HUES6 (cell line): ENCODE data around the gene DHX16.
A peak's percentile ranks its signal among the peaks of the same experiment; 100 is the strongest.
"Not testable (repeated sequence)": the region's sequence is repeated elsewhere in the genome, so short reads cannot be mapped to it uniquely, and the experiment has no call there.

Experiments used
- H3K27ac ChIP-seq: 2 replicates; pipeline ENCODE4 v1.7.0; 2013; ENCODE audit warnings: low read depth, mild to moderate bottlenecking, low read length, inconsistent platforms
- H3K27me3 ChIP-seq: 2 replicates; pipeline ENCODE4 v1.6.1; 2013; ENCODE audit warnings: low read length; ENCODE audit not compliant: control insufficient read depth, insufficient read depth
- H3K36me3 ChIP-seq: 2 replicates; pipeline ENCODE4 v1.6.1; 2013; ENCODE audit warnings: low read length; ENCODE audit not compliant: control insufficient read depth, insufficient read depth
- H3K4me1 ChIP-seq: 2 replicates; pipeline ENCODE4 v1.6.1; 2013; ENCODE audit warnings: low read length; ENCODE audit not compliant: control insufficient read depth, insufficient read depth
- H3K4me3 ChIP-seq: 2 replicates; pipeline ENCODE4 v1.5.1; 2013; ENCODE audit warnings: low read depth, low read length
- H3K9ac ChIP-seq: one replicate; pipeline ENCODE4 v1.6.1; 2013; ENCODE audit warnings: mild to moderate bottlenecking, low read length
- H3K9me3 ChIP-seq: 2 replicates; pipeline ENCODE4 v1.6.1; 2013; ENCODE audit warnings: low read depth, low read length; ENCODE audit not compliant: control insufficient read depth, insufficient read depth

The DHX16 gene

DNA sequence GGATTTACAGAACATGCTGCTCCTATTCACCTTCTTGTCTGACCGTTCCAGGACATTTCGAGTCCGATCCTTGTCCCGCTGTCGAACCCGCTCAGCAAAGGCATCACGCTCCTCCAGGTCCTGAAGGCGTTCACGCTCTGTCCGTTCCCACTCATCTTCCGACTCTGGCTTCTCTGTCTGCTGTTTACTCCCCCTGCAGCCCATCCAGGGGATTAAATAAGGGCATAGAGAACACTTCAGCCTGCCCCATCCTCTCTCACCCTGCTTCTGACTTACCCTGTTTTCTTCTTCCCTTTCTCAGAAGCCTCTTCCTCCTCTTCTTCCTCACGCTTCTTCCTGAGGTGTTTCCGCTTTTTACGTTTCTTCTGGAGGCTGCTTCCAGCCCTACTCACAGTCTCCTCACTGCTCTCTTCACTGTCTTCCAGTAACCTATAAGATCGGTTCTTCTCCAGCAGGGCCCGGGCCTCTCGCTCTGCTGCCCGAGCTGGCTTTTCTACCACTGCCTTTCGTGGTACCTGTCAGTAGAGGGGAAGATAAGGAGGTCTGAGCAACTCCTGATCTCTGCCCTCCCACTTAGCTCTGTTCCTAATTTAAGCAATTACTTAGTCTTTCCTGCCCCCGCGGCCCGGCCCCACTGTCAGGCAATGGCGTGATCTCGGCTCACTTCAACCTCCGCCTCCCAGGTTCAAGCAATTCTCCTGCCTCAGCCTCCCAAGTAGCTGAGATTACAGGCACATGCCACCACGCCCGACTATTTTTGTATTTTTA is 1.9 kb downstream of the DHX16 start:
- no peaks in the 10 kb centered on the region for H3K4me1 ChIP-seq
- H3K27ac ChIP-seq, result no peak overlapping the region
- H3K9me3 ChIP-seq, result no peaks in the 10 kb centered on the region
- H3K9ac ChIP-seq, result no peak overlapping the region
- H3K27me3 ChIP-seq, result no peaks in the 10 kb centered on the region
- no peak overlapping the region; the same call in 1 of the 2 replicates for H3K4me3 ChIP-seq
- H3K36me3 ChIP-seq, result peaks cover 32% of the 10 kb centered on the region

DNA sequence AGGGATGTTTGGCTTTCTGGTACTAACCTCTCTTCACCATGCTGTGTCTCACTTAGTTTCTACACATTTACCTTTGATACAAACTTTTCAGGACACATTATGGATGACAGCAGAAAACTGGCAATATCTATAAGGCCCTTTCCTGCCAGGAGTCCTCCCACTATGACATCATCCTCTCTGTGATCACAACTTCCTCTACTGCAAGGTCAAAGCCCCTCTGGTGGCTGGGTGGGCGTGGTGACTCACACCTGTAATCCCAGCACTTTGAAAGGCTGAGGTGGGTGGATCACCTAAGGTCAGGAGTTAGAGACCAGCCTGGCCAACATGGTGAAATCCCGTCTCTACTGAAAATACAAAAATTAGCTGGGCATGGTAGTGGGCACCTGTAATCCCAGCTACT is 6.5 kb downstream of the DHX16 start:
- H3K36me3 ChIP-seq, result peaks cover 70% of the 10 kb centered on the region
- not testable (repeated sequence) for H3K9me3 ChIP-seq, H3K27me3 ChIP-seq, H3K4me1 ChIP-seq, H3K27ac ChIP-seq, H3K9ac ChIP-seq, H3K4me3 ChIP-seq

GRCh38 chr6:30664994-30665767 is 7.6 kb downstream of the DHX16 start:
- H3K36me3 ChIP-seq, result peaks cover 65% of the 10 kb centered on the region
- no peak overlapping the region for H3K4me3 ChIP-seq

GRCh38 chr6:30657922-30658321 is 14.9 kb downstream of the DHX16 start:
- not testable (repeated sequence) for H3K4me3 ChIP-seq, H3K27ac ChIP-seq, H3K4me1 ChIP-seq, H3K9ac ChIP-seq, H3K27me3 ChIP-seq, H3K9me3 ChIP-seq
- peaks cover 88% of the 10 kb centered on the region for H3K36me3 ChIP-seq

More at GRCh38 chr6:30664994-30665767, 7.6 kb downstream of the DHX16 start:
- Histone ChIP-seq H3K27ac (no peak overlapping the region), H3K27me3 (no peaks in the 10 kb centered on the region), H3K9me3 (no peaks in the 10 kb centered on the region), H3K4me1 (no peaks in the 10 kb centered on the region), H3K9ac (no peak overlapping the region)

GRCh38 chr6:30657454-30657853 is 15.4 kb downstream of the DHX16 start:
- H3K36me3 ChIP-seq, result peaks cover 88% of the 10 kb centered on the region
- no peaks in the 10 kb centered on the region for H3K4me1 ChIP-seq
- H3K4me3 ChIP-seq, result no peak overlapping the region
- no peaks in the 10 kb centered on the region for H3K27me3 ChIP-seq
- H3K9me3 ChIP-seq, result no peaks in the 10 kb centered on the region
- H3K9ac ChIP-seq, result no peak overlapping the region
- H3K27ac ChIP-seq, result no peak overlapping the region

- H3K27me3 ChIP-seq, result no peaks in the 10 kb centered on the region
- H3K4me3 ChIP-seq, result no peak overlapping the region
- H3K9me3 ChIP-seq, result no peaks in the 10 kb centered on the region
- no peak overlapping the region for H3K27ac ChIP-seq
- no peaks in the 10 kb centered on the region for H3K4me1 ChIP-seq
- no peak overlapping the region for H3K9ac ChIP-seq
- H3K36me3 ChIP-seq, result peaks cover 88% of the 10 kb centered on the region
These were observed 16.3 kb downstream of the DHX16 start for GRCh38 chr6:30656513-30656912.

GRCh38 chr6:30655743-30656094 is 17.1 kb downstream of the DHX16 start:
- no peak overlapping the region for H3K27ac ChIP-seq
- H3K9ac ChIP-seq, result no peak overlapping the region
- no peaks in the 10 kb centered on the region for H3K27me3 ChIP-seq
- H3K9me3 ChIP-seq, result no peaks in the 10 kb centered on the region
- peaks cover 93% of the 10 kb centered on the region for H3K36me3 ChIP-seq
- no peaks in the 10 kb centered on the region for H3K4me1 ChIP-seq
- H3K4me3 ChIP-seq, result no peak overlapping the region

DNA sequence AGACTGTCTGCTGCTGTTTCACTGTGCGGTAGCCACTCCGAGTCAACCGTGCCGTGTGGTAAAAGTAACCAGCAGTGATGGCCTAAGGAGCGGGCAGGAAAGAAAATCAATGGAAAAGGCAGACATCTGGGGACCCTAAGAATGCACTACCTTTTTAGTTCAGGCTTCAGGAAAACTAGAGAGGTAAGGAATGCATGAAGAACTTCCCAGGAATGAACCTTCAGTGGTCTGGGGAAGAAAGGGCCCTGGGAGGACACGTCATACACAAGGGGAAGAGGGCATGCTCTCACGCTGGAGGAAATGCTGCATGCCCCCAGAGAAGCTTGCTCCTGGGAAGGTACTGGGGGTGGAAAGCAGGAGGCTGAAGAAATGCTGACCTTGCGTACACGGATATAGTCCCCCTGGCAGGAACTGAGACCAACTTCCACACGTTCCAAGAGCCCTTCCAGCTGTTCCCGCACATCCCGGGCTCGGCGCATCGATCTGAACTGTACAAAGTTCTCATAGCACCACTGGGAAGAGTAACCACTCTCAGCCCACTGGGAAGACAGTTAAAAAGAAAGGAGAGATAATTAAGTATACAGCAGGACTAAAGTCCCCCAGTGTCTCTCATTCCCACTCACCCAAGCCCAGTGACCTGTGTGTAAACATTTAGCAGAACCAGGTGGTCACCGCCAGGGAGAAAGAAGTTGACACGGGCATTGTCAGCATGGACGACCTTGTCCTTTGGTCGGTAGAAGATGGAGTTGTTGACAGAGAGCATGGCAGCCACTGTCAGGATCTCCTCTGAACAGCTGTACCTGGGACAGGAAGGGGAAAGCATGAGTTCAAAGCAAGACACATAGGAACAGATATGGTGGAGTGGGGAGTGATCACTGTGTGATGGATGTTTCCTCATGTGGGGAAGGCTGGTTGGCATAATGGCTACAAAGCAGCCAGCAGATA is 17.7 kb downstream of the DHX16 start:
- Histone ChIP-seq H3K9ac (no peak overlapping the region), H3K4me1 (no peaks in the 10 kb centered on the region), H3K4me3 (no peak overlapping the region), H3K9me3 (no peaks in the 10 kb centered on the region), H3K27me3 (no peaks in the 10 kb centered on the region), H3K27ac (no peak overlapping the region), H3K36me3 (peaks cover 91% of the 10 kb centered on the region)

GRCh38 chr6:30651143-30651542 is 21.7 kb downstream of the DHX16 start:
- H3K36me3 ChIP-seq, result peaks cover 63% of the 10 kb centered on the region
- no peak overlapping the region for H3K4me3 ChIP-seq
- no peak overlapping the region for H3K9ac ChIP-seq
- H3K27ac ChIP-seq, result no peak overlapping the region
- H3K9me3 ChIP-seq, result no peaks in the 10 kb centered on the region
- H3K27me3 ChIP-seq, result no peaks in the 10 kb centered on the region
- H3K4me1 ChIP-seq, result peaks cover 9% of the 10 kb centered on the region

GRCh38 chr6:30647242-30648116 is 25.3 kb downstream of the DHX16 start:
- no peaks in the 10 kb centered on the region for H3K9me3 ChIP-seq
- peak overlapping the region; percentile 95 for H3K27ac ChIP-seq
- no peaks in the 10 kb centered on the region for H3K27me3 ChIP-seq
- H3K4me1 ChIP-seq, result peaks cover 12% of the 10 kb centered on the region
- H3K9ac ChIP-seq, result peak overlapping the region; percentile 96
- H3K36me3 ChIP-seq, result peaks cover 60% of the 10 kb centered on the region
- H3K4me3 ChIP-seq, result peak overlapping the region; percentile 99
